Uterus (tissue), 2 donors: ENCODE measurements around the gene GALNT12.

Experiments used
- POLR2A ChIP-seq, 2 donors: fragments of 450-650 bp; IDR thresholded peaks; one replicate each; pipeline ENCODE4 v1.6.1; 2016; ENCODE audit warnings: antibody characterized with exemption in 2 of 2, mild to moderate bottlenecking in 1 of 2, moderate library complexity in 1 of 2
- TF ChIP-seq, protein P1 (sequence below), 4 experiments: fragments of 200-600 bp in 2 of 4; fragments of 450-650 bp in 2 of 4; sonication (generic) in 2 of 4; IDR thresholded peaks; one replicate each; pipeline ENCODE4 v1.5.1; 2016 to 2019; ENCODE audit warnings: antibody characterized with exemption in 4 of 4, mild to moderate bottlenecking in 2 of 4, moderate library complexity in 1 of 4

DNA sequence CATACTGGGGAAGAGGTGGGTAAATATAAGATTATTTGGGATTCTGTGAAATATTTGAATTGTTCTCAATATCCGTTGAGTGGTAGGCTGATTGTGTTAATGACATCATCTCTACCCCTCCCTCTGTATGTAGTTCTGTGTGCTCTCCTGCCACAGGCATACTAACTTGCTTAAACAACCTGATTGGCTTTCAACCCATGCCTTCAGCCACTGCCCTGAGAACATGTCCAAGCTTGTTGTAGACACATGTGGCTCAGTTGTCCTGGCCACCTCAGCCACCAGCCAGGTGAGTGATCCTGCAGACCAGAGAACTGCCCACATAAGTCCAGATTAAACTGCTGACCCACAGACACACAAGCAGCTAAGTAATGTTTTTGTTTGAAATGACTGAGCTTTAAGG is 42.2 kb upstream of the GALNT12 start:
- TF ChIP-seq, protein P1, sequence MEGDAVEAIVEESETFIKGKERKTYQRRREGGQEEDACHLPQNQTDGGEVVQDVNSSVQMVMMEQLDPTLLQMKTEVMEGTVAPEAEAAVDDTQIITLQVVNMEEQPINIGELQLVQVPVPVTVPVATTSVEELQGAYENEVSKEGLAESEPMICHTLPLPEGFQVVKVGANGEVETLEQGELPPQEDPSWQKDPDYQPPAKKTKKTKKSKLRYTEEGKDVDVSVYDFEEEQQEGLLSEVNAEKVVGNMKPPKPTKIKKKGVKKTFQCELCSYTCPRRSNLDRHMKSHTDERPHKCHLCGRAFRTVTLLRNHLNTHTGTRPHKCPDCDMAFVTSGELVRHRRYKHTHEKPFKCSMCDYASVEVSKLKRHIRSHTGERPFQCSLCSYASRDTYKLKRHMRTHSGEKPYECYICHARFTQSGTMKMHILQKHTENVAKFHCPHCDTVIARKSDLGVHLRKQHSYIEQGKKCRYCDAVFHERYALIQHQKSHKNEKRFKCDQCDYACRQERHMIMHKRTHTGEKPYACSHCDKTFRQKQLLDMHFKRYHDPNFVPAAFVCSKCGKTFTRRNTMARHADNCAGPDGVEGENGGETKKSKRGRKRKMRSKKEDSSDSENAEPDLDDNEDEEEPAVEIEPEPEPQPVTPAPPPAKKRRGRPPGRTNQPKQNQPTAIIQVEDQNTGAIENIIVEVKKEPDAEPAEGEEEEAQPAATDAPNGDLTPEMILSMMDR (IDR thresholded peaks at IDR 0.05): no peak
- no peak for TF ChIP-seq POLR2A (IDR thresholded peaks at IDR 0.05)
